CD14-positive monocyte (primary cell): Measurements from ENCODE around the gene BMPER. TPM values are rescaled to one million over a fixed set of nuclear protein-coding genes. Genes with fewer than 3 reads are reported as not detected.

ENCODE experiments used
- DNase-seq, 3 donors: peaks; one replicate each; pipeline ENCODE4 v3.0.0-alpha.2; 2011 to 2022
- H2AFZ ChIP-seq: 2 replicates; pipeline ENCODE4 v1.6.0; 2012; ENCODE audit warnings: mild to moderate bottlenecking, low read depth, low read length, inconsistent platforms; ENCODE audit not compliant: insufficient read depth, poor library complexity, severe bottlenecking
- H3K27ac ChIP-seq, 2 donors: 1 replicate in 1 of 2; 2 replicates in 1 of 2; pipeline ENCODE4 v1.5.1; 2012 to 2013; ENCODE audit warnings: low read length in 2 of 2, control low read depth in 1 of 2, inconsistent platforms in 1 of 2, low read depth in 1 of 2, mild to moderate bottlenecking in 1 of 2
- H3K27me3 ChIP-seq, 2 donors: one replicate each; pipeline versions ENCODE4 v1.6.0 to v1.6.1; 2011 to 2013; ENCODE audit warnings: low read length in 2 of 2; ENCODE audit not compliant: control insufficient read depth in 2 of 2, insufficient read depth in 2 of 2
- H3K36me3 ChIP-seq, 2 donors: replicated peaks in 1 of 2; 1 replicate in 1 of 2; 2 replicates in 1 of 2; pipeline versions ENCODE4 v1.5.1 to v1.6.1; 2012 to 2013; ENCODE audit warnings: low read length in 2 of 2, control low read depth in 1 of 2, inconsistent platforms in 1 of 2, mild to moderate bottlenecking in 1 of 2; ENCODE audit not compliant: insufficient read depth in 2 of 2, control insufficient read depth in 1 of 2
- H3K4me1 ChIP-seq, 2 donors: 1 replicate in 1 of 2; 2 replicates in 1 of 2; pipeline versions ENCODE4 v1.5.1 to v1.6.1; 2012 to 2013; ENCODE audit warnings: low read length in 2 of 2, control low read depth in 1 of 2, inconsistent platforms in 1 of 2, mild to moderate bottlenecking in 1 of 2, moderate library complexity in 1 of 2; ENCODE audit not compliant: insufficient read depth in 2 of 2, control insufficient read depth in 1 of 2
- H3K4me2 ChIP-seq: replicated peaks from 2 replicates; pipeline ENCODE3; 2012; ENCODE audit warnings: low read length, moderate library complexity, mild to moderate bottlenecking; ENCODE audit not compliant: poor library complexity, severe bottlenecking; ENCODE audit errors: extremely low read depth
- H3K4me3 ChIP-seq, 3 experiments: fragments of 200-600 bp in 1 of 3; sonication (generic) in 1 of 3; replicated peaks in 1 of 3; 1 replicate in 2 of 3; 2 replicates in 1 of 3; pipeline ENCODE4 v1.5.1; 2011 to 2013; ENCODE audit warnings: low read length in 3 of 3, mild to moderate bottlenecking in 3 of 3, control low read depth in 2 of 3, low read depth in 2 of 3, inconsistent platforms in 1 of 3, moderate library complexity in 1 of 3
- H3K79me2 ChIP-seq: 2 replicates; pipeline ENCODE4 v1.6.0; 2012; ENCODE audit warnings: mild to moderate bottlenecking, control low read depth, inconsistent platforms, low read length, moderate library complexity; ENCODE audit not compliant: insufficient read depth
- H3K9ac ChIP-seq: 2 replicates; pipeline ENCODE4 v1.6.0; 2017; ENCODE audit warnings: low read length, mild to moderate bottlenecking; ENCODE audit not compliant: insufficient read depth, poor library complexity, severe bottlenecking
- H3K9me3 ChIP-seq, 2 donors: replicated peaks in 1 of 2; 1 replicate in 1 of 2; 2 replicates in 1 of 2; pipeline versions ENCODE4 v1.5.1 to v1.6.1; 2012 to 2013; ENCODE audit warnings: low read length in 2 of 2, control low read depth in 1 of 2; ENCODE audit not compliant: control insufficient read depth in 1 of 2, insufficient read depth in 1 of 2
- H4K20me1 ChIP-seq: 2 replicates; pipeline ENCODE4 v1.6.0; 2012; ENCODE audit warnings: mild to moderate bottlenecking, low read length, control low read depth, moderate library complexity; ENCODE audit not compliant: insufficient read depth
- H3K27ac Mint-ChIP-seq, 7 donors: one replicate each; pipeline ENCODE4 v1.8.0; 2020; ENCODE audit warnings: mild to moderate bottlenecking in 7 of 7, mixed read lengths in 7 of 7, moderate library complexity in 6 of 7, inconsistent platforms in 2 of 7
- H3K27me3 Mint-ChIP-seq, 3 donors: one replicate each; pipeline ENCODE4 v1.8.0; 2021 to 2022; ENCODE audit warnings: low read depth in 3 of 3, mild to moderate bottlenecking in 3 of 3, mixed read lengths in 3 of 3, moderate library complexity in 3 of 3, inconsistent platforms in 1 of 3
- H3K36me3 Mint-ChIP-seq, 2 donors: one replicate each; pipeline ENCODE4 v1.8.0; 2020; ENCODE audit warnings: mixed read lengths in 2 of 2, inconsistent platforms in 1 of 2, mild to moderate bottlenecking in 1 of 2
- H3K4me1 Mint-ChIP-seq: one replicate; pipeline ENCODE4 v1.8.0; 2020; ENCODE audit warnings: mild to moderate bottlenecking, mixed read lengths
- H3K4me3 Mint-ChIP-seq, 2 donors: one replicate each; pipeline ENCODE4 v1.8.0; 2020; ENCODE audit warnings: mild to moderate bottlenecking in 2 of 2, mixed read lengths in 2 of 2, moderate library complexity in 1 of 2
- H3K9me3 Mint-ChIP-seq, 7 donors: one replicate each; pipeline ENCODE4 v1.8.0; 2020 to 2022; ENCODE audit warnings: mixed read lengths in 7 of 7, mild to moderate bottlenecking in 6 of 7, moderate library complexity in 6 of 7, inconsistent platforms in 2 of 7
- CTCF ChIP-seq: fragments of 200-600 bp; IDR thresholded peaks from one replicate; pipeline ENCODE4 v1.8.0; 2022; ENCODE audit warnings: antibody characterized with exemption, mild to moderate bottlenecking
- WGBS: methylation state at CpG from one replicate; pipeline ENCODE4 v1.1.5; 2013; ENCODE audit warnings: missing lambda C conversion rate; ENCODE audit not compliant: insufficient coverage; 5-methylcytosine and 5-hydroxymethylcytosine counted together
- intact Hi-C, 2 donors: fragments of 100-400 bp; cut with micrococcal nuclease; formaldehyde crosslinking; loops; one replicate each; pipeline versions ENCODE4 v1.15.0 to v1.15.1; 2023
- polyA plus RNA-seq, 3 donors: library from polyadenylated mRNA; depleted of rRNA in 1 of 3; unstranded in 2 of 3; stranded (reverse) in 1 of 3; fragments of 300-500 nt in 2 of 3; fragments of >200 nt in 1 of 3; fragmentation: Illumina TruSeq in 2 of 3; gene quantifications; 1 replicate in 2 of 3; 2 replicates in 1 of 3; pipeline ENCODE4 v1.2.3, GENCODE V29; 2012 to 2021

The BMPER gene
- polyA plus RNA-seq, 3 donors: not detected

DNA sequence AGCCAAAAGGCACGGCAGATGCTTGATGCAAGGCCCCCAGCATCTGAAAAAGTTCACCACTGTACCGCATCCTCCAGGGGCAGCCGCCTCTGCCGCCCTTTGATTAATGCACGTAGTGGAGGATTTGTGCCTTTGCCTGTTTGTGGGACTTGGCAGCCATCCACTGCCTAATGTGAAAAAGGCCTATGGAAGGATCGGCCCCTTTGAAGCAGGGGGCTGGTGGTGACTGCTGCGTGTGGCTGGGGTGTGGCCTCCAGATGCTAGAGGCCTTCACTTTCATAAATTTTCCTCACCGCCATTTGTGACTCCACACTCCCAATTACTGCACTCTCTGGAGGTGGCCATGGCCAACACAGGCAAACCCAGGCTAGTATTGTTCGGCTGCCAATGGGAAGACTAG, 226.0 kb downstream of the BMPER start:
- H3K4me3 ChIP-seq: no peak overlapping the region
- no peaks in the 10 kb centered on the region for H3K27me3 ChIP-seq
- WGBS: 95% methylated on average over 4 of the region's 9 CpGs
- H3K9me3 ChIP-seq: no peaks in the 10 kb centered on the region
- H4K20me1 ChIP-seq: no peaks in the 10 kb centered on the region
- no peak overlapping the region for H3K4me2 ChIP-seq
- Mint-ChIP-seq H3K27ac (no peak overlapping the region), H3K4me3 (no peak overlapping the region), H3K9me3 (peaks cover 0 to 3% (median 0%) of the 10 kb centered on the region in 7 donors), H3K36me3 (no peaks in the 10 kb centered on the region), H3K4me1 (no peaks in the 10 kb centered on the region), H3K27me3 (peaks cover 0 to 1% (median 0%) of the 10 kb centered on the region in 3 donors)
- H3K4me1 ChIP-seq: no peaks in the 10 kb centered on the region
- H3K36me3 ChIP-seq: no peaks in the 10 kb centered on the region
- TF ChIP-seq CTCF: no peak
- intact Hi-C loops: no loop called here
- DNase-seq: no peak
- no peaks in the 10 kb centered on the region for H3K79me2 ChIP-seq
- H2AFZ ChIP-seq: no peak overlapping the region
- H3K27ac ChIP-seq: no peak overlapping the region
- no peak overlapping the region for H3K9ac ChIP-seq

DNA sequence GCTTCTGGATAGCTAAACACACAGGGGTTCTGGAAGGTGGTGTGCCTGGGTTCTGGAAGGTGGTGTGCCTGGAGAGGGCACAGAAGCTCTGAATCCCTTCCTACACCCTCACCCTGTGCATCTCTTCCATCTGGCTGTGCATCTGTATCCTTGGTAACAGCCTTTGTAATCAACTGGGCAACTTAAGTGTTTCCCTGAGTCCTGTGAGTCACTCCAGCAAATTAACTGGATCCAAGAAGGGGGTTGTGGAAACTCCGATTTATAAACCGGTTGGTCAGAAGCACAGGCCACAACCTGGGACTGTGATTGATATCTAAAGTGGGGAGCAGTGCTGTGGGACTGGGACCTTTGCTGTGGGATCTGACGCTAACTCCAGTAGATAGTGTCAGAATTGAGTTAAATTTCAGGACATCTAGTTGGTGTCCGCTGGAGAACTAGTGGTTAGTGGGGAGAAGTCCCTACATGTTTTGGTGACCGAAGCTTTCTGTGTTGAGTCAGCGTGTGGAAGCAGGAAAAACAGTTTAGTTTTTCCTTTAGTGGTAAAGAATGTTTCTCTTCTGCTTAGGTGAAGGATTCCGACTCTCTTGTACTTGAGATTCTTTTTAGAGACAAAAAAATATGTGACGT, 228.1 kb downstream of the BMPER start:
- no peaks in the 10 kb centered on the region for H3K4me1 Mint-ChIP-seq
- H3K9ac ChIP-seq: no peak overlapping the region
- H3K9me3 ChIP-seq: no peaks in the 10 kb centered on the region
- H3K27me3 Mint-ChIP-seq: peaks cover 0 to 3% (median 0%) of the 10 kb centered on the region in 3 donors
- H3K27me3 ChIP-seq: no peaks in the 10 kb centered on the region
- H3K36me3 Mint-ChIP-seq: no peaks in the 10 kb centered on the region
- no peak overlapping the region for H3K4me3 ChIP-seq
- H3K4me1 ChIP-seq: no peaks in the 10 kb centered on the region
- H3K79me2 ChIP-seq: no peaks in the 10 kb centered on the region
- H3K27ac ChIP-seq: no peak overlapping the region
- H4K20me1 ChIP-seq: no peaks in the 10 kb centered on the region
- WGBS: 95% methylated on average over 8 of the region's 8 CpGs
- intact Hi-C loops: no loop called here
- H3K9me3 Mint-ChIP-seq: peaks cover 0 to 3% (median 0%) of the 10 kb centered on the region in 7 donors
- H3K4me2 ChIP-seq: no peak overlapping the region
- no peak for TF ChIP-seq CTCF
- H3K36me3 ChIP-seq: no peaks in the 10 kb centered on the region
- H3K4me3 Mint-ChIP-seq: no peak overlapping the region
- H3K27ac Mint-ChIP-seq: peak overlapping the region in 1 of 7 donors; percentile 45
- no peak overlapping the region for H2AFZ ChIP-seq
- no peak for DNase-seq
